Pons (tissue), 1 donor: Measurements from ENCODE around the gene TUBA3D.
A peak's percentile ranks its signal among the peaks of the same experiment; 100 is the strongest.
"Not testable (repeated sequence)": the region's sequence is repeated elsewhere in the genome, so short reads cannot be mapped to it uniquely, and the experiment has no call there.

Experiments
- DNase-seq: peaks from one replicate; pipeline ENCODE4 v3.0.0-alpha.2; 2016; ENCODE audit warnings: low spot score

Gene TUBA3D

DNA sequence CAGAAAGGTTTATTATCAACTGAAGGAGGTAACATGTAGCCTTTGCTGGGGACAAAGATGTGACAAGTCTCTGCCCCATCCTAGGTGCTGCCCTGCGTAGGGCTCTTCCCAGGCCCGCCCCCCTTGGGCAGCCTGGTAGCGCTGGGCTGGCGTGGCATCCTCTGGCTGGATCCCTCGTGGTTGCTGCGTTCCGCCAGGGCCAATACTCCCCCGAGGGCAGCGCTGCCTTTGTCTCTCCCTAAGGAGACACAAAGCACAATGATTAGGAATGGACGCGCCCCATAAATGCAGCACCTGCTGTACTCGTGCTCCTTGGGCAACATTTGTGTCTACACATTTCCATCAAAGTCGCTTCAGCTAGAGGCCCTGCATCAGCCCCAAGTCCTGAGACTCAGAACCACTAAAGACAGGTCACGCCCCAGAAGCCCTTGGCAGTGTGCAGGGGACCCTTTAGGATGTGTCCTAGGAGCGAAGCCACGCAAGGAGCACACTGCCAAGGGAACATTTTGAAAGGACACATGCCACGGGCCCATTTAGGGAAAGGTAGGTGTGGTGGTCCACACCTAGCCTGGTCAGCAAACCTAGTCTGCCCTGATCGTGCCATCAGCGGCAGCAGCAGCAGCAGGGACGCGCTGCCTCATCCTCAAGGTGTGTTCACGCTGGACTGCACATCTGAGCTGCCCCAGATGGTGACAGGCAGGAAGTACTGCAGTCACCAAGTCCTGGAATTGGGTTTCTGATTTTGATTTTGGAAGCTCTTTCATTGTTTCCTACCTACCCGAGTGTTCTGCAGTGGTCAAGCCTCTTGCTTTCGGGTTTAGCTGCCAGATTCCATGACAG is 8.3 kb downstream of the TUBA3D start:
- not testable (repeated sequence) for DNase-seq

DNA sequence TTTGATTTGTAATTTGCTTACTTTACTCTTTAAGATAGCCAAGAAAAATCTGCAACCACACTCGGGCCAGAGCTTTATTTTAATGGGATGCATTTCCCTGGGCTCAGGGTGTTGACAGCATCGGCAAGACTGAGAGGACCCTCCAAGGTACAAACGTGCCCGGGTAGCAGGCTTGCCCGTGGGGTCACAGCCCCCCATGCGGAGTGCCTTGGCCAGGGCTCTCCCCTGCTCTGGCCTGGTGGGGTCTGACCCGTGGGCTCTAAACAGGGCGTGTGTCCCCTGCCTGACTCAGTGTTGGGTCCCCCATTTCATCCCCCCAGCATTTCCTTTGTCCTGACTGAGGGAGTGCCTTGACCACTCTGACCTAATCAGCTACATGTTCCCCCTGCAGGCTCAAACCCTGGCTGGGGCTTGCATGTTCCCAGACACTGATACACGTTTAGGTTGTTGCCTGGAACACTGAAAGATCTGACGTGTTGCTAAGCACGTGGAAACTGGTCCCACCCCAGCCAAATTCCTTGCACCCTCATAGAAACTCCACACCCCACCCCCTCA is 9.1 kb downstream of the TUBA3D start:
- DNase-seq: not testable (repeated sequence)

DNA sequence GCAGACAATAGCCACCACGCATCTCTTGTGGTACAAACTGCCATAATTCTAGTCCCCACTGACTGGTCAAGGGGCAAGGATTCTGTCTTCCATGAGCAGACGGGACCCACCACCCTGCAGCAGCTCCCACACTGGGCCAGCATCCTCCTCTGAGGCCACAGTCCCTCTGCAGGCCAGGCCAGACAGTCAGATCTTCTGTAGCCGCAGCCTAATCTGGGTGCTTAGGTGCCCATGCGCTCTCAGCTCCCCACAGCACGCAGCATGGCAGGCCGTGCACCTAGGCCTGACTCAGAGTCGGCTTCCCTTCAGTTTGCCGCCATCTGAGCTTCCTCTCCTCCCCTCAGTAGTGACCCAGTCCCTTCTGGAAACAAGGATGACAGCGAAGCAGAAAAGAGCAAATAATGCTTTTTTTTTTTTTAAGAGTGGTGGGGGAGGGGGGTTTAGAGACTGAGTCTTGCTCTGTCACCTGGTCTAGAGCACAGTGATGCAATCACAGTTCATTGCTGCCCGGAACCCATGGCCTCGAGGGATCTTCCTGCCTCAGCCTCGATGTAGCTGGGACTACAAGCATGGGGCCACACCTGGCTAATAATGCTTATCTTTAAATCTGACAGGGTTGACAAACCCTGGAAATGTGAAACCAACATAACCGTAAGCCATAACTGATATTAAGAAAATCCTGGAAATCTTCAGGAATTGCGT is 10.4 kb downstream of the TUBA3D start:
- not testable (repeated sequence) for DNase-seq

DNA sequence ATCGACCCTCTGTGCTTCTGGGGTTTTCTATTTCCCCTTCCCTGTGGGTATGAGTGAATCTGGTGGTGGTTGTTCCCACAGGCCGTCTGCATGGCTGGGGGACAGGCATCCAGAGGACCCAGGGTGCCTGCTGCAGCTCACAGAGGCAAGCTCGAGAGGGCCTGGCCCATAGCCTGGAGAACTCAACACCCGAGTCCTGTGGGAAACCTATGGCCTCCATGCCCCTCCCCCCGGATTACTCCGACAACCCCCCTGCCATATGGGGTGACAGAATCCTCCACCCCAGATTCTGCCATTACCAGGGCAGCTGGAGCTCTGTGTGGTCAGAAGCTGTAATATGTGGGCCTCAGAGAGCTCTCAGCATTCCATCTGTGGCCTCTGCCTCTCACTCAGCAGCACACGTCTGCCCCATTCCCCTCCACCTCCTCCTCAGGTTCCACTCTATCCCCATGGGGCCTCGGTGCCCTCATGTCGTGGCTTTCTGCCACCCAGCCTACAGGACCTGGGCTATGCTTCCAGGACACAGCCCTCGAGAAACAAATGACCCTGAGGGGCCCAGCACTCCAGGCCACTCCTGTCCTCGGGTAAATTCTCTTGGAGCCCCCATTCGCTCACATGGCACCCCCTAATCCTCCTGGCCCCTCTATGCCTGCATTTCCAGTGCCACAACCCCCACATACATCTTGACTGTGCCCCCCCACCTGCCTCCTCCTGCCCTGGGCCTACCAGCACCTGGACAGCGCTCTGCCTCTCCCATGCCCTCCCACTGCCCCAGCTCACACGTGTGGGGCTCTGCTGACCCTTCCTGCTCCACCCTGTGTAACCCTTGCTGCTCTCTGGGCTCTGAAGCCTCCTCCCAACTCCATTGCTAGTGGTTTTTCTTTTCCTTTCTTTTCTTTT is 12.6 kb downstream of the TUBA3D start:
- DNase-seq: no peak

DNA sequence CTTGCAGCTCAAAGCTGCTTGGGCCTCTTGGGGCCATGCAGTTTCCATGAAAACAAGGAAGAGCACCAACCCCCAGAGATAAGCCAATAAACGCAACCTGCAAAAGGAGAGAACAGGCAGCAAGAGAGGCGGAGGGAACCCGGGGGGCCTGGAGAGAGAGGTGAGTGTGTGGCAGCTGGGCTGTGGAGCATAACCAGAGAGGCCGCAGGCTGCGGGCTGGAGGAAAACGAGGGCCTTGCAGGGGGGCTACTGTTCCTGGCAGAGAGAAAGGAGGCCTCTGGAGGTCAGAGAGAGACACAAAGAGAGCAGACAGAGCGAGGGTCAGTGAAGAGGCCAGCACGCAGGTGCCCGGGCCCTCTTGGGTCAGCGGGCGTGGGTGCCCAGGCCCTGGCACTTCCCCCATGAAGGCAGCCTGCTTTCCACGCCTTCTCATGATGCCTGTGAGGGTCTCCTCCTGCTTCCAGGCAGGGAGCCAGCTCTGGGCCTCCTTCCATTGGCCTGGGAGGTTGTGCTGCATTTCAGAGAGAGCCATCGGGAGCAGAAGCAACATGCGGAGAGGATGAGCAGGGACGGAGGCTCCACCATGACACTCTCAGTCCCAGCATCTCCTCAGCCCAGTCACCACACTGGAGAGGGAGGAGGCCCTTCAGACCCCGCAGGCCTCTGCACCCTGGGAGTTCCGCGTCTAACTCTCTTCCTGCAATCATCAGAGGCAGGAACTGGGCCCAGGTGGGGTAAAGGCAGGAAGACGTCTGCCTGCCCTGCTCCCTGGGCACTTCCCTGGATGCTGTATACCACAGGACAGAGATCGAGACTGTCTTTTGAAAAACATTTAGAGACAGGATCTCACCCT is 14.9 kb downstream of the TUBA3D start:
- peak; percentile 14 for DNase-seq

DNA sequence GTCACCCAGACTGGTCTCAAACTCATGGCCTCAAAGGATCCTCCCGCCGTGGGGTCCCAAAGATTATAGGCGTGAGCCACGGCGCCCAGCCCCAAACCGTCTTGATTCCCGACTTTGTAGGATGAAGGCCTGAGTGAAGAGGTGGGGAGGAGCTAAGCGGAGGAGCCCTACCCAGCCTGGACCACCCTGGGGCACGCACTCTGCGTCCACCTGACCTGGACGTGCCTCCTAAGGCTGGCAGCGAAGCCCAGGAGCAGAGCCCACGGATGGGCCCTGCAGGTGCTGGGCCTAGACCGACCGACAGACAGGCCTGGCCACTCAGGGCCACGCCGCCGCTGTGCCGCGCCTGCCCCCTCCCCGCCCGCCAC is 15.5 kb downstream of the TUBA3D start:
- not testable (repeated sequence) for DNase-seq

DNA sequence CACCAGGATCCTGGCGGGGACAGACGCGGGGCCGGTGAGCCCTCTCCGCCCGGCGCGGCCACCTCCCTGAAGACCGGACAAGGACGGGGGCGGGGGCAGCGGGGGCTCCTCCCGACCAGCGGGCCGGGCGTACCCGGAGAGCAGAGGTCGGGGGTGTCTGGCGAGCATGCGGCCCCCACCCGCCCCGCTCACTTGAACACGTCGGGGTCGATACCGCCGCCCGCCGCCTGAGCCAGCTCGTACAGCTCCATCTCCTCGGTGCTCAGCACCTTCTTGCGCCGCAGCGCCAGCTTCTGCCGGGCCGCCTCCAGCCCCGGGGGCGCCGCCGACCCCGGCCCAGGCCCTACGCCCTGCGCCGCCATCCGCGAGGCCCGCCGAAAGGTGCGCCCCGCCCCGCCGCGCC is 16.1 kb downstream of the TUBA3D start, which contains the start of gene MZT2A:
Gene MZT2A, minus strand, starts transcription at position 383 of the 403 bp plus-strand sequence. Its CDS starts 21 bp downstream, at position 362.
- not testable (repeated sequence) for DNase-seq

DNA sequence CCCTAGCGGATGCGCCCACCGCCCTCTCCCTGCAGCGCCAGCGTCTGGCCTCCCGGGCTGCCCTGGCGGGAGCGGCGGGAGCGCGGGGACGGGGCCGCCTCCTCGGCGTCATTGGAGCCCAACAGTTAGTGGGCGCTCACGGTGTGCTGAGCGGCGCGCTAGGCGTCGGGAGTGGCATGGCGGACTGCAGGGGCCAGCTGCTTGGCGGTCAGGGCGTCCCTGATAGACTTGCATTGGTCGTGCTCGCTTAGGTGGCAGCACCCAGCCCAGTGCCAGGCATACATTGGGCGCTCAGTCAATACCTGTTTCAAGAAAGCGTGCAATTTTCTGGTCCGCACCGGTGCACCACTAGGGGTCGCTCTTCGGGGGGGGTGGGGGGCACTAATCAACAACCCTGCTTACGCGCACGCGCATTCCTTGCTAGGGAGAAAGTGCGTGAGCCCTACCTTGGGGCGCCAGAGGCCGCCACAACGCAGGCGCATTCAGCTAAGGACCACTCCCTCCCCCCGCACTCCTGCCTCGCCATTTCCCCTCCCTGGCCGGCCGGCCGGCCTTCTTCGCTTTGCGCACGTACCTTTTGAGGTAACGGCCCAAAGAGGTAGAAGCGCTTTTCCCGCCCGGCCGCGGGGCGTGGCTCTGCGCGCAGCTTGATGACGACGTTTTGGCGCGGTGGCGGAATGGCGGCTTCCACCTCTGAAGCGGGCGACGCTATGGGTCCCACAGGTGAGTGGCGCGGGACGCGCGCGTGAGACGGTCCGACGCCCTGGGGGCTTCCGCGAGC is 16.7 kb downstream of the TUBA3D start:
- DNase-seq: peak; percentile 91

DNA sequence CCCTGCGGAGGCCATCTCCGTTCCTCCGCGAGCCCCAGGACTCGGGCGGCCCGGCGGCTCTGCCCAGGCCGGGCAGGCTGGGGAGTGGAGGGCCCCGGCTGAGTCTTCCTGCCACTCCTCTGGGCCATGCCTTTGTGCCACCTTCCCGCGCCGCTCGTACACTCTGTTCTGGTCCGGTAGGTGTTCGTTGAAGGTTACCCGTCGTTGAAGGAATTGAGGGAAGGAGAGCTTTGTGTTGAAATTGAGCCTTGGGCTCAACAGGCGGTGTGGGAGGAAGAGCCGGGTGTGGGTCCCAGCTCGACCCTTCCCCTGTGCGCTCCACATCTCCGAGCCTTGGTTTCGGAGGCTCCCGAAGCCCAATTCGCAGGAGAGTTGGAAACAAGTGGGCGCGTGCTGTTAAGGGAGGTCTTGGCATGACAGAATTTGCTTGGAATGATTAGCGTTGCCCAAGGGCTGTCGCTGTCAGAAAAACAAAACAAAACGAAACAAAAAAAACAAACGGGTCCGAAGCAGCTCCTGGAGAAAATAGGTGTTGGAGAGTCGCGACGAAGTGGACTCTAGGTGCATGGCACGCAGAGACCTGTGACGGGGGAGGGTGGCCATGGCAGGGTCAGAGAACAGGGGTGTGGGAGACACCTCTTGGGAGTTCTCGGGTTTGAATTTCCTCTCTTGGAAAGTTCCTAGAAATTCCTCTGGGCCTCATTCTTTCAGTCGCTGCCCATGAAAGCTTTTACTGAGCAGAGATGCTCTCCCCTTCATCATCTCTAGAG is 17.5 kb downstream of the TUBA3D start:
- DNase-seq: peak; percentile 13

DNA sequence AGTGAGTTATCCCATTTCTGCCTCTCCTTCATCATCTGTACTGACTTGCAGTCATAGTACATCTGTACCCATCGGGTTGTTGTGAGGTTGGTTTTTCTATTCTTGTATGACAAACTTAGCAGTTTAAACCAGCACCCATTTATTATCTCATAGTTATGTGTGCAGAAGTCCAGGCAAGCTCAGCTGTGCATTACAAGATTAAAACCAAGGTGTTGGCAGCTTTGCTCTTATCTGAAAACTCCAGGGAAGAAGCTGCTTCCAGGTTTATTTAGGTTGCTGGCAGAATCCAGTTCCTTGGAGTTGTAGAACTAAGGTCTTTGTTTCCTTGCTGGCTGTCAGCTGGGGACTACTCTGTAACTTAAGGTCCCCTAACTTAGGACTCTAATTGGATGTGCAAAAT is 19.6 kb downstream of the TUBA3D start:
- DNase-seq: not testable (repeated sequence)

DNA sequence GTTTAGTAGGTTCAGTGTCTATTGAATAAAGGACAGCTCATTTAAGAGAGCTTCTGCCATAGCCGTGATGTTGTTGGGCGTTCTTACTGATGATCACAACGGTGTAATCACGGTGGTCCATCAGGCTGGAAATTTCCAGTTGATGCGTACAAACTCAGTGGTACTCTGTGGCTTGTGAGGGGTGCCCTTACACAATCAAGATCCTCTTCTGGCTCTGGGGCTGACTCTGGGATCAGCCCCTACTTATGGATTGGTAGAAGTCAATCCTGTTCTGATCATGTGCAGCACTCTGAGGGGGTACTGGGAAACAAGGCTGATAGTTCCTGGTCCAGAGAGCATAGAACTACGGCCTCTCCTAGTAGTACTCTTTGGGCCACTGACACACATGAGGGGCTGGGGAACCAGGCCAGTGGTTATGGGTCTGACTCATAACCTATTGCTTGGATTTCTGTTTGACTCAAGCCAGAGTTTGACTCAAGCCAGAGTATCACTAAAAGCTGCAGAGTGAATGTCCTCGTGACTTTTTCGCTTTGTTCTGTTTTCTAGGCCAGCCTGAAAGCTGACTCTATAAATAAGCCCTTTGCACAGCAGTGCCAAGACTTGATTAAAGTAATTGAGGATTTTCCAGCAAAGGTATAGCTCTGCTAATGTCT is 22.5 kb downstream of the TUBA3D start:
- peak; percentile 24 for DNase-seq

DNA sequence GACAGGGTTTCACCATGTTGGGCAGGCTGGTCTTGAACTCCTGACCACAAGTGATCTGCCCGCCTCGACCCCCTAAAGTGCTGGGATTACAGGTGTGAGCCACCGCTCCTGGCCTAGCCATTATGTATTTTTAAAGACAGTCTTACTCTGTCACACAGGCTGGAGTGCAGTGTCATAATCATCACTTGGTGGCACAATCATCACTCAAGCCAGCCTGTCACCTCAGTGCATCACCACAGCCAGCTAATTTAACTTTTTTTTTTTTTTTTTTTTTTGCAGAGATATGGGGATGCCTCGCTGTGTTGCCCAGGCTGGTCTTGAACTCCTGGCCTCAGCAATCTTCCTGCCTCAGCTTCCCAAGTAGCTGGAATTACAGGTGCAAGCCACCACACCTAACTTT is 27.7 kb downstream of the TUBA3D start:
- not testable (repeated sequence) for DNase-seq

DNA sequence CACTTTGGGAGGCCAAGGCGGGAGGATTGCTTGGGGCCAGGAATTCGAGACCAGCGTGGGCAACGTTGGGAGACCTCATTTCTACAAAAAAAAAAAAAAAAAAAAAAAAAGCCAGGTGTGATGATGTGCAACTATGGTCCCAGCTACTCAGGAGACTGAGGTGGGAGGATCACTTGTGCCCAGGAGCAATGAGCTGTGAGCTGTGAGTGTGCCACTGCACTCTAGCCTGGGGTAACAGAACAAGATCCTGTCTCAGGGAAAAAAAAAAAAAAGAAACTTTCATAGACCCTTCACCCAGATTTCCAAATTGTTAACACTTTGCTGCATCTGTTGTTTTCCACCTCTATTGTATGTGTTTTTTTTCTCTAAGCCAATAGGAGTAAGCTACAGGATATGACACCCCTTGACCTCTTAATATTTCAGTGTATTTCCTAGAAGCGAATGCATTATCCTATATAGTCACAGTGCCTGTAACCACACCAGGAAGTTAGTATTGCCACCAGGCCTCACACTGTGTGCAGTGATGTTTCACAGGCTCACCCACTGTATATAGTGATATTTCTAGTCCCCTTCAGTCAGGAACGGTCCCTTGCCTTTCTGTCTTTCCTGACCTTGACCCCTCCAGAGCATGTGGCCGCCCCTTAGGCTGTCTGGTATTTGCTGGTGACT is 28.3 kb downstream of the TUBA3D start:
- DNase-seq: not testable (repeated sequence)

DNA sequence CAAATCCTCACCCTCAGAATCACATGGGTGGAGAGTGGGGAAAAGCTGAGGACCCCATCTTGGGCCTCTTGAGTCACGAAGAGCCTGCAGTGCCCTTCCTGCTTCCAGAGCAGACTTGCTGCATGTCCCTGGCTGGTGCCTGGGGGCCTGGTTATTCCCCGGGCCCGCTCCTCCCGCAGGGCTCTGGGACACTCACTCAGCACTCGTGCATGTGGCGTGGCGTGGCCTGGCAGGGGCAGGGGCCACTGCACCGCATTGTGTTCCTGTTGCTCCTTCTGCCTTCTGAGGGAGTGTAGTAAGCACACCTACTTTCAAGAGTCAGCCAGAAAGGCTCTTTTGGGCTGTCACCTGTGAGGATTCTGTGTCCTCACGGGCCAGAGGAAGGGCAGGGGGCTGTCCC is 33.7 kb downstream of the TUBA3D start:
- DNase-seq: no peak

DNA sequence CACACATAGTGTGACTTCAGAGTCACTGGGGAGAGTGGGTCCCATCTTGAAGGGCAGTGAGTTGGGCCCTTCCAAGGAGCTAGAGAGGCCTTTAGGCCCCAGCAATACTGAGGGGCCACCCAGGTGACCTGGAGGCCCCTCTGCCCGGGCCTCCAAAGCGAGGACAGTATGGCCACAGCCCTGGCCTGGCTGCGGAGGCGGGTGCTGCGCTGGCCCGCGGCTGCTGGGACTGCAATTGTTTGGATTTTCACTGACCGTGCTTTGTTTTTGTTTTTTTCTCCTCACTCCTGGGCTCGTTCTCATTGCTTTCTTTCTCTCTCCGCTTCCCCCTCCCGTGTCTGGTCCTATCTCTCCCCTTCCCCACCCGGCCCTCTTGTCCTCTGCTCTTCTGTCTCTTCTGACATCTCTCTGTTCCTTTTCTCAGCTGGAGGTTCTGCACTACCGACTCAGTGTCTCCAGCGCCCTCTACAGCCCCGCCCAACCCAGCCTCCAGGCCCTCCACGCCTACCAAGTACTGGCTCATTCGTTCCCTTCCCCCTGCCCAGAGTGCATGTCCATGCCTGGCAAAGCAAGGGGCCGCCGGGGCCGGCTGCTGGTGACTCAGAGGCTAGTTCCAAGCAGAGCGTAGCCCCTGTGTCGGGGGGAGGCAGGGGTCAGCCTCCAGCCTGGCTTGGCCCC is 35.5 kb downstream of the TUBA3D start:
- not testable (repeated sequence) for DNase-seq

DNA sequence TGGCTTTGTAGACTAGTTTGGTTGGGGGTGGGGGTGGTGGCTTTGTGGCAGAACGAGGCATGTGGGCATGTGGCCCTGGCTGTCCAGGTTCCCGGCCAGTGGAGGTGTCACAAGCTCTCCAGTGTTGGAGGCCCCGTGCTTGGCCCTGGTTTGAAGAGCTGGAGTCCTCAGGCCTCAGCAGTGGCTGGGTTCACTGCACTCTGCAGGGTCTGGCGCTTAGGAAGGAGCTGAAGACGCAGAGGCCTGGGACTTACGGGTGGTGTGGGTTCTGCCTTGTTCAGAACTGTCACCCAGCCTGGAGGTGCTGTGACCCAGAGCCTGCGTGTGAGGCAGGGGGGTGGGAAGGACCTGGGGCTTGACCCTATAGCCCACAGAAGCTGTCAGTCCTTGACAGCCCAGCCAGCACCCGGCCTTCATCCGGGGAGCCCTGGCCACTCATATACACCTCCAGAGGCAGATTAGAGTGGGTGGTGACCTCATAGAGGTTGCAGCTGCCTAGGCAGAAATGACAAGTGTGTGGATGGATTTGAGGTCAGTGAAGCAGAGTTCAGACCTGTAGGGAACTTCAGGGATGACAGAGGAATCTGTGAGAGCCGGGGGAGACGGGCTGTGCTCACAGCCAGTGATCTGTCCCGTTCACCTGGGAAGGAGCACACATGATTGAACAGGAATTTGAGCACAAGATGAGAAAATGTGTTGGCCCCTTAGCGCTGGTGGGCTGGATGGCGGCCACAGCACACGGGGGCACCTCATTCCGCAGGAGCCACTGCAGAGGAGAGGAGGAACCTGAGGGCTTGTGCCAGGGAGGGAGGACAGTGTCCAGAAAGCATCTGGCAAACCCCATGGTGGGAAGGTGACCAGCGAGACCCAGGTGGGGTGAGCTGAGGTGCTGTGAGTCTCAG is 36.3 kb downstream of the TUBA3D start:
- DNase-seq: not testable (repeated sequence)
